HG03520 (cell line): Measurements from ENCODE around the gene GDAP1L1.

Source experiments
- ATAC-seq: cut with Tn5 transposase; IDR thresholded peaks from one replicate; pipeline ENCODE4 v1.9.1; 2021; ENCODE audit warnings: mild to moderate bottlenecking, moderate library complexity; ENCODE audit not compliant: unreplicated experiment

Gene GDAP1L1

DNA sequence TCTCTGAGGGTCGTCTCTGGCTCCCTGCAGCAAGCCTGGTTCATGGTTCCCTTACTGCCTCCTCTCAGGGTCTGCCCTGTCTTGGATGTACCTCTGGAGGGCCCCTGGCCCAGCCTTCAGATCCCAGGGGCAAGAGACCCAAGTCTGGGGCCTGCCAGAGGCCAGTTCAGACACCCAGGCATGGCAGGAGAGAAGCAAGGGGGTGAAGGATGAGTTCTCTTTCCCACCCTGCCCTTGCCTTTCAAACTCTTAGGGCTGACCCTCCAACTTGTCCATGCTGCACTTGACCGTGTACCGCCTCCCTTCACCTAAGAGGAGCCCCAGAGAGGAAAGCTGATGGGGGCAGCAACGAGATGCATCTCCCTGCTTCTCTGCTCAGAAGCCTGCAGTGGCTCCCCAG, 4.2 kb downstream of the GDAP1L1 start:
- ATAC-seq: no peak

DNA sequence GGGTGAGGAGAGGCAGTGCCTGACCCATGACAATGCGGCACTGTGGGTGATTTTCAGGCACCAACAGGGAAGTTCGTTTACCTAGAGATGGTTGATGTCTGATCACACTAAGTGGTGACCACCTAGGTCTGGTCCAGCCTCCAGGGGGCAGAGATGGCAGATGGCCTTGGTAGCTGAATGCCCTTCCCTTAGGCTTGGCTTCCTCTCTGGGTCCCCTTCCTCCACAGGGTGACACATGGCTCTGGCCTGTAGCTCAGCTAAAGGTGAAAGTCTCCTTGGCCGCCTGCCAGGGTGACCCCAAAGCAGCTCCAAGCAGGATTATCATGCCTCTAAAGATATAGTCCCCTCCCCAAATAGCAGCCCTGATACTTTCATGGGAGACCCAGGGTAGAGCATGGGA, 6.4 kb downstream of the GDAP1L1 start:
- ATAC-seq: no peak

DNA sequence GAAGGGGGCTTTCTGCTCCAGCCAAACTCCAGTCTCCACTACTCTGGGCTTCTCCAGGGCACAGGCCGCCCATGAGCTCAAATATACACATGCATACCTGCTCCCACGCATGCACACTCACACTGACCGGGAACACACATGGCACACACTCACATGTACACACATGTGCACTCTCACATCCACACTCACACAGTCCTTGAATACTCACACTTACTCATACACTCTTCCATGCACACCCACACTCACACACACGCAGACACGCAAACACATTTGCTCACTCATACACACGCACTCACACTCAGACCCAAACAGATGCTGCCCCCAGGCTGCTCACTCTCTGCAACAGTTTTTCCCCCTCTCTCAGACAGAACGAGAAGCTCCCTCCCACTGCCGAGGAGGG, 7.0 kb downstream of the GDAP1L1 start:
- no peak for ATAC-seq

DNA sequence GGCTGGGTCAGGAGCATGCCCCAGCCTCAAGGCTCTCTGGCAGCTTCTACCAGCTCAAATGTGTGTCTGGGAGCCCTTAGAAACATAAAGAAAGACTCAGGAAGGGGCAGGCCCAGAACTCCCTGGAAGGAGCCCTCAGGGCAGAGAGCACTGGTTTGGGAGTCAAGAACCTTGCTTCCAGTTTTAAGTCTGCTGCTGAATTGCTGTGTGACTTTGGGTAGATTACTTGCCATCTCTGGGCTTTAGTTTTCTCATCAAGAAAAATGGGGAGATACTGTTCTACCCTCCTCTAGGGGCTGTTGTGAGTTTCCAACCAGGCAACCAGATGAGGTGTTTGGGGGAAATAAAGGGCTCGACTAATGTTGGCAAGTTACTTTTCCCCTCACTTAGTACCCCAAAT, 8.8 kb downstream of the GDAP1L1 start:
- ATAC-seq: no peak

DNA sequence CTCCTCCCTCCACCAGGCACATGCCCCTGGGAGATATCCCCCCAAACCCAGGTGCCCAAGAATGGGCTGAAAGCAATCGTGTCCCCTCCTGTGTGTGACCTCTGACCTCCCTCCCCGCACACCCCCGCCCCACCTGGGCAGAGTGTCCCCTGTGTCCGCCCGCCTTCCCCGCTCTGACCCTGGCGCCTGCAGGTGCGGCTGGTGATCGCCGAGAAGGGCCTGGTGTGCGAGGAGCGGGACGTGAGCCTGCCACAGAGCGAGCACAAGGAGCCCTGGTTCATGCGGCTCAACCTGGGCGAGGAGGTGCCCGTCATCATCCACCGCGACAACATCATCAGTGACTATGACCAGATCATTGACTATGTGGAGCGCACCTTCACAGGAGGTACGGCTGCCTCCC, 9.9 kb downstream of the GDAP1L1 start:
- ATAC-seq: no peak

DNA sequence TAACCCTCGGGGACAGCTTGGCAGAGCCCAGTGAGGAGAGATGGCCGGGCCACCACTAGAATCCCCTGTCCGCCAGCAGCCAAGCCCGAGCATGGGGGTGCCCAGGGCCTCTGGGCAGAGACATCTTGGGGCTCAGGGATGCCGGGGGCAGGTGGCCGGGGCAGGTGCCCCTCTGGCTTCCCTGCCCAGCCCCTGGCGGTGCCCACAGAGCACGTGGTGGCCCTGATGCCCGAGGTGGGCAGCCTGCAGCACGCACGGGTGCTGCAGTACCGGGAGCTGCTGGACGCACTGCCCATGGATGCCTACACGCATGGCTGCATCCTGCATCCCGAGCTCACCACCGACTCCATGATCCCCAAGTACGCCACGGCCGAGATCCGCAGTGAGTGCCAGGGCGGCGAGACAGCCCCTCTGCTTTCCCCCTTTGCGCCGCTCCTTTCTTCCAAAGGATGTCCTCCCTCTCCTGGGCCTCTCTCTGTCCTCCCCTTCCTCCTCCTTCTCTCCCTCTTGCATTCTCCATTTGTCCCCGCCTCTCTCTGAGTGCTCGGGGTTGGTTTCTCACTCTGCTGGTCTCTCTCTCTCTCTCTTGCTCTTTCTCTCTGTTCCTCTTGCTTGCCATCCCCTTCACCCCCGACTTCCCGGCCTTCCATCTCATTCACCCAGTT, 11.2 kb downstream of the GDAP1L1 start:
- ATAC-seq: no peak

DNA sequence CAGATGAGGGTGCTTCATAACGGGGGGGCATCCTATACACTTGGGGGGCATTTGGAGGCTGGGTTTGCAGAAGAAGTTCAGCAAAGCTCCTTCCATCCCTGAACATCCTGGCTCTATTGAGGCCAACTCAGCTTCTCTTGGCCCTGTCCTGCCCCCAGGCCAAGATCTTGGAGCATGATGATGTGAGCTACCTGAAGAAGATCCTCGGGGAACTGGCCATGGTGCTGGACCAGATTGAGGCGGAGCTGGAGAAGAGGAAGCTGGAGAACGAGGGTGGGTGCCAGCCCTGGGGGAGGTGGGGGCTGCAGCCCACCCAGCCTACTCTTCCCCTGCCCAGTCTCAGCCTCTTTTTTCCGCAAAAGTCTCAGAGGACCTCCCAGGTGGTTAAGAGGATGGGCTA, 17.2 kb downstream of the GDAP1L1 start:
- ATAC-seq: no peak

DNA sequence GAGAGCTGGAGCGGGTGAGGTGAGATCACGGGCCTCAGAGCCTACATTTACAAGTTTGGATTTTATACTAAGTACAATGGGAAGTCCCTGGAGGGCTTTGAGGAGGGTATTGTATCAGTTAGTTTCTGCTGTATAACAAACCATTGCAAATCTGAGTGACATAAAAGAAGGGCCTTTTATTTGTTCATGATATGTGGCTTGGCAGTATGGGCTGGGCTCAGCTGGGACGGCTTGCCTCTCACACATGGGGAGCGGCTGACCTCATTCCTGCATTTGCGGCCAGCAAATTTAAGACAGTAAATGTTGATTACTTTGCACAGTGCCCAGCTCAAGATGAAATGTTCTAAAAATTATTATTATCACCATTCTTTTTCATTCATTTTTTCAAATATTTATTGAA, 21.7 kb downstream of the GDAP1L1 start:
- ATAC-seq: no peak

DNA sequence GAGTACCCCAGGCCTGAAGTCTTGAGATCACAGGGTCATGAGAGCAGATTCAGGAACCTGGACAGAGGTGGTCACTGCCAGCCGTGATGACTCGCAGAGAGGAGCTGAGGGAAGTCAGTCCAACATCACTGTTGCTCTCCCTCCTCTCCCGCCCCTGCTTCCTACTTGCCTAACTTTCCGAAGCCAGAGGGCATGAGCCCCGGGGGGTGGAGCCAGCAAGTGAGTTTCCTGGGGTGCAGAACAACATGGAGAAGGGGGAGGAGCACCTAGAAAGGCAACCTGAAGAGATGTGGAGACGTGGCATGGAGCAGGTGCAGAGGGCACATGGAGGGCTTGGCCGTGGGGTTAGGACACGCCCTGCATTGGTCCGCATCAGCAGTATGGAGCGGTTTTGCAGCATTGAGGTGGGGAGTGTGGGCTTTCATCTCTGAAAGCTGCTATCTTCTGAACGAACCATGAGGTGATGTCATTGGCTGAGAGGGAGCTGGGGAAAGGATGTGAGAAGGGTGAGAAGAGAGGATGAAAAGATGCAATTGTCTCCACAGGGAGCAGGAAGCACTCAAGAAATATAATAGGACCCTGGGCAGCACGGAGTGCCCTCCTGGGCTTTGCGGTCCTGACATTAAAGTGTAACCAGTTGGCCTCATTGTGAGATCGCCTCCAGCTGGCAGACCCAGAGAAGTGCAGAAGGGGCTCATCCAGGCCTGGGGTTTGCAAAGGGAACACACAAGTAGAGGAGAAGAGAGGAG, 25.0 kb downstream of the GDAP1L1 start:
- ATAC-seq: no peak

DNA sequence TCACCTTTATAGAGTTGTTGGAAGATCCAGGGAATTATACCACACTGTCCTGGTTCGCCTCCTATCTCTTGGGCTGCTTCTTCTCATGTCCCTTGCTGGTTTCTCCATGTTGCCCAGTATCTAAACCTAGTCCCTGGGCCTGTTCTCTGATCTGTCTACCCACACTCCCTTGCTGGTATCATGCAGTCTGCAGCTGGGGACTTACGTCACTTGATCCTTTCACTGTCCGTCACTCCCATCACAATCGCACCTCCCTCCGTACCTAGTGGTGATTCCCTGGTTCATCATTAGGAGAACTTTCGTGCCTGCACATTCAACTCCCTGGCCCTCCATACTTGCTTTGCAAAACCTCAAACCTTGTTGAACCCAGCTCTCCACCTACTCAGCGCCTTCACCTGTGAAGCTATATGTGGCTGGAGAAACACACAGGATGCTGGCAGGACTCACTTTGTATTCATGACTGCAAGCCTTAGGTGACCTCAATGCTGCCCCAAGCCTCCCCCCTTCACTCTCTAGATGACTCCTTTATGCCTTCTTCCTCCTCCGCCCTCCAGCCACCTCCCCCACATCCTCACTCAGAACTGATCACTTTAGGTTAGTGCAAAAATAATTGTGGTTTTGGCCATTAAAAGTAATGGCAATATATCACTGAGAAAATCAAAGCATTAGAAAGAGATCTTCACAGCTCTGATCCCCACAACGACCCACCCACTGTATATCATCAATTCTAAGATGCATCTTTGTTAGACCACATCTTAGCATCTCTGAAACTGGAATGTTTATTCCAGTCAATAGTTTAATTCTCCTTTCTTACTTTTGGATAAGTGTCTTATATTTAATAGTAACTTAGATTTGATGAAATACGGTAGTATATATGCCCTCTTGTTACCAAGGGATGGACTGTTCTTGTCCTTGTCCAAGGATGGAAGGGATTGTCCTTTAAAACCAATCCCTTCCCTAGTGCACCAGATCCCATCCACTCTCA, 26.4 kb downstream of the GDAP1L1 start:
- no peak for ATAC-seq

DNA sequence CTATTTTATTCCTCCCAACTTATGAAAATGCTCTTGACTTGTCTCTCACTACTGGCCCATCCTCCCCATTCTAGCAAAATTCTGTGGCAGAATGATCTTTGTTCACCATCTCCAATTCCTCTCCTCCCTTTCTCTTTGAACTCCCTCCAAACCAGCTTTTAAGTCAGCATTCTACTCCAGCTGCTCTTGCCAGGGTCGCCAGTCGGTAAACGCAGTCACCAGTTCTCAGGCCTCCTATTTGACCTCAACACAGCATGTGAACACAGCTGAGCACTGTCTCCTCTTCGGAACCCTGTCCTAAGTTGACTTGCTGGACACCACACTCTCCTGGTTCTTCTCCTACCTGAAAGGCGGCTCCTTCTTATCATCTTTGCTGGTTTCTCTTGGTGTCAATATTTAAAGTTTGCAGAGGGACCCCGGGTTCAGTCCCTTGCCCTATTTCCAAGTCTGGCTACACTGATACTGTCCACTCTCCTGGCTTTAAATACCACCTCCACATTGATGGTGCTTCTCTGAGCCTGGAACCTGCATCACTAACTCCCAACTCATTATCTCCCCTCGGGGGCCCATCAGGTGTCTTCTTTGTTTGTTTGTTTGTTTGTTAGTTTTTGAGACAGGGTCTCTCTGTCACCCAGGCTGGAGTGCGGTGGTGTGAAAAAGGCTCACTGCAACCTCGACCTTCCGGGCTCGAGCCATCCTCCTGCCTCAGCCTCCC, 27.4 kb downstream of the GDAP1L1 start:
- no peak for ATAC-seq

DNA sequence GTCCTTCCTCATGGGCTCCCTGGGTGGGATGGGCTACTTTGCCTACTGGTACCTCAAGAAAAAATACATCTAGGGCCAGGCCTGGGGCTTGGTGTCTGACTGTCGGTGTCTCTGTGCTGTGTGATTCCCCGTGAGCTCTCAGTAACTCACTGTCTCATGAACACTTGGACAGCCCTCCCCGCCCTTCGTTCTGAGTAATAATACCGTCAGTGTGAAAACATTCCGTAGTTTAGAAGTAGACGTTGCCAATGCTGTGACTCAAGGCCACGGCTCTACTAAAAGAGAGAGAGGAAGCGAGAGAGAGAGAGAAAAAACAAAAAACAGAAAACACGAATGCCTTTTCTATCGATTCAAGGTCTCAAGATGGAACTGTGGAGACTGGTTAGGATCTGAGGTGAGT, 32.1 kb downstream of the GDAP1L1 start:
- no peak for ATAC-seq

DNA sequence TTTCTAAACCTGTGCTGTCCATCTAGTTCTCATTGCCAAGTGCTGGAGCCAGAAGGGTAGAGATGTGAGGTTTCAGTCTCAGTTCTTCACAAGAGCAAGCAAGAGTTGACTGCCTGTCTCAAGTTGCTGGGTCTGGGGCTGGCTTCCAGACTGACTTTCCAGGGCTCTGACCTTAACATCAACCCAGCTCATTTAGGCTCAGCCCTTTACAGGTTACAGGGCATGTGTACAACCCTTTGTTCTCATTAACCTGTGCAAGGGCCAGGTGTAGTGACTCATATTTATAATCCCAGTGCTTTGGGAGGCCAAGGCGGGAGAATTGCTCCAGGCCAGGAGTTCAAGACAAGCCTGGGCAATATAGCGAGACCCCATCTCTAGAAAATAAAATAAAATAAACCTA, 33.3 kb downstream of the GDAP1L1 start:
- no peak for ATAC-seq

DNA sequence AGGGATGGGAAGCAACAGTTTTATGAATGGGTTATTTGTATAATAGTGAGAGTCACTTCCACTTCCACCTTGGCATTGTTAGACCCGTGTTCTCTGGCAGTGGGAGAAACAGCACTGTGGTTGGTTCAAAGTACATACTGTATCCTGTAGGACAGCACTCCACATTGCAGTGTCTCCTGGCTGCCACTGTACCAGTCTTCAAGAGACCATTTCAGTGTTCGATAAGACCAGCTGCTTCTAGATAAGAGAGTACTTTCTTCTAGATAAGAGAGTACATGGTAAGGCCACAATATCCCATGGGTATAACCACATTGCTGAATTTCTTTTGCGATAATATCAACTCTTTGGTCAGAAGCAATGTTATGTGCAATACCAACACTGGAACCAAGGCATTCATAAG, 35.1 kb downstream of the GDAP1L1 start:
- ATAC-seq: no peak

DNA sequence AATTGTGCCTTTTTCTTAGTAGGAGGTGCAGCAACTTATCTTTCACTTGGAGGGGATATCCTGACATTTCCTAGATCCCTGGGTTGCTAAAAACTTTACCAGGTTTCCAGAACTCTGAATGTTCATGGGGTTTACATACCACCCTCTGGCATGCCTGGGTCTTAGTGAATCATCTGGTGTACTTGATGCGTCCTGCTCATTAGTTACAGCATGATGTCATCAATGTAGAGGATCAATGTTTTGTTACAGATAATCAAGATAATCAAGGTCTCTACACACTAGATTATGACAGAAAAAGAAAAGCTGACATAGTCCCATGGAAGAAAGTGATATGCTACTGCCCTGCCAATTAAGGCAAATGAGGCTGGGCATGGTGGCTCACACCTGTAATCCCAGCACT, 36.9 kb downstream of the GDAP1L1 start:
- ATAC-seq: no peak

DNA sequence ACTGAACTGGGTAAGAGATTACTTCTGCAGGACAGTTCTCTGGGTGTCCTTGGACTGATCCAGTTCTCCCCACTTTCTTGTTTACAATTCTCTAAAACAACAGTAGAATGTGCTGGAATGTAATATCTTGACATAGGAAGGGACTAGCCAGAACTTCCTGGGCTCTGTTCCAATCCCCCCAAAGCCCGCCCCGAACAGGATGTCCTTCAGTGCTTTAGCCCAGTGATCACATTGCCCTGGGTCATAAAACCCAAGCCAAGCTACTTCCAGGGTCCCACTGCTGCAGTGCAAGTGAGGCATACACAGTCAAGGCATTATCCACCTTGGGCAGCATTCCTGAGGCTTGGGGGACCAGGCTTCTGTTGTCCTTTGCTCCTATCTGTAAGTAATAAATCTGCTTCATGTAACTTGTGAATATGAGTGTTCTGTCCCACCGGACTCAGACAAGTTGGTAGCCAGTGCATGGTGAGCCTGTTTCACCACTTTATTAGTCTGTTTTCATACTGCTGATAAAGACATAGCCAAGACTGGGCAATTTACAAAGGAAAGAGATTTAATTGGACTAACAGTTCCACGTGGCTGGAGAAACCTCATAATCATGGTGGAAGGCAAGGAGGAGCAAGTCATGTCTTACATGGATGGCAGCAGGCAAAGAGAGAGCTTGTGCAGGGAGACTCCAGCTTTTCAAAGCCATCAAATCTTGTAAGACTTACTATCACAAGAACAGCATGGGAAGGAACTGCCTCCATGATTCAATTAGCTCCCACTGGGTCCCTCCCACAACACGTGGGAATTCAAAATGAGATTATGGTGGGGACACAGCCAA, 40.4 kb downstream of the GDAP1L1 start:
- no peak for ATAC-seq

DNA sequence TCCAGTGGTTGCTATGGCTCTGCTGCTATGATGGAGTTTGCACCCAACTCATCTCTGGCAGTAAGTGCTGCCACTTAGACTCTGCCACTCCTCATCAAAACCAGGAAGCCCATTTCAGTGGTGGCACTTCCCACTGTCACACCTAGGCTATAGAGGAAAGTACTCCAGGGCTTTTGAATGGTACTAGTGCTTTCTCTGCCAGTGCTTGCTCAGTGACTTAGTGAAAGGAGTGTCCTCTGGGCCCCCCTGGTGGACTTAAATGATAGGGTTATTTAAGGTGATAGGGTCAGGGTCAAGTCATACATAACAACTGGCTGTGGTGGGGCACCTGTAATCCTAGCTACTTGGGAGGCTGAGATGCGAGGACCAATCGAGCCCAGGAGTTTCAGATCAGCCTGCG, 41.1 kb downstream of the GDAP1L1 start:
- ATAC-seq: no peak

DNA sequence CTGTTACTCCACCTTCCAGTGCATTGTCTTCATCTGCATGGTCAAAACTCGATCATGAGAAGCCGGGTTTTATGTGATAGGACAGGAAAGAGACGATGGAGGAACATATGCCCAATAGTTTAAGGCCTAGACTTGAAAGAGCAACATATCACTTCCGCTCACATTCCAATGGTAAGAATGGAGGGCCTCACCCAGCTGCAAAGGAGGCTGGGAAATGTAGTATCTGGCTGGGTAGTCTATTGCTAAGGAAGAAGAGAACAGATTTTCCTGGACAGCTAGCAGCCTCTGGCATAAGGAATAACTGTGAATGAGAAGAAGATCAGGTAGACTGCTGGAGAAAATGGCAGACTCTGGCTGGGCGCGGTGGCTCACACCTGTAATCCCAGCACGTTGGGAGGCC, 44.6 kb downstream of the GDAP1L1 start:
- ATAC-seq: no peak

DNA sequence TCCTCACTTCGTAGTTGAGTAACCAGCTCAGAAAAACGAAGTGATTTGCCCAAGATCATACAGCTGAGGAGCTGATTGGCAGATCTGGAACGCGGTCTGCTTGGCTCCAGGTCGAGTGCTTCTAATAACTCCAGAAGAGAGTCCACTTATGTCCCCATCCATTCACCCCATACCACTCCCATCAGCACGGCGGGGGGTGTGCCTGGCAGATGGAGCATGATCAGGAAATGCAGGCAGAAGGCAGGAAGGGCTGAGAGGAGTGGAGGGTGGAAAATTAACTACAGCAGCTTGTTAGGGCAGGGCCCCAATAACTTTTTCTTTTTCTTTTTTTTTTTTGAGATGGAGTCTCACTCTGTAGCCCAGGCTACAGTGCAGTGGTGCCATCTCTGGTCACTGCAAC, 48.9 kb downstream of the GDAP1L1 start:
- no peak for ATAC-seq

DNA sequence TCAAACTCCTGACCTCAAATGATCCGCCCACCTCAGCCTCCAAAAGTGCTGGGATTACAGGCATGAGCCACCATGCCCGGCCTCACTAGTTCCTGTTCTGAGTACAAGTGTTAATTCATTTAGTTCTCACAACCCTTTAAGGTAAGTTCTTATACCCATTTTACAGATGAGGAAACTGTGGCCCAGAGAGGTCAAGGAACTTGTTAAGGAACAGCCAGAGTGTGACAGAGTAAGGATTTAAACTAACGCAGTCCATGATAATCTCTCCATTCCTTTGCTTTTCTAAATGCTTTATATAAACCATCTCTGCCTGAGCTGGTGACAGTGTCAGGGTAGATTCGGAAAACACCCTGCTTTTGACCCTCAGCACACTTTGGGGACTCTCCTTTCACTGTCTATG, 50.6 kb downstream of the GDAP1L1 start:
- ATAC-seq: no peak
